AG09319 (cell line): ENCODE data around the gene HNRNPA3.

Experiments
- DNase-seq: peaks from one replicate; pipeline ENCODE4 v3.0.0-alpha.2; 2010; ENCODE audit warnings: low read depth; ENCODE audit errors: extremely low read depth
- CTCF ChIP-seq: IDR thresholded peaks from 2 replicates; pipeline ENCODE4 v1.5.1; 2011; ENCODE audit warnings: low read depth, mild to moderate bottlenecking, inconsistent platforms, low read length, moderate library complexity

HNRNPA3 gene

GRCh38 chr2:177272765-177273164 is 60.2 kb downstream of the HNRNPA3 start:
- no peak for TF ChIP-seq CTCF
- DNase-seq: no peak

GRCh38 chr2:177273408-177273807 is 60.8 kb downstream of the HNRNPA3 start:
- DNase-seq: no peak

More at GRCh38 chr2:177273408-177273807, 60.8 kb downstream of the HNRNPA3 start:
- TF ChIP-seq CTCF: no peak
